ENCODE measurements around the gene CYBB.
A peak's percentile ranks its signal among the peaks of the same experiment; 100 is the strongest.

Gene CYBB

DNA sequence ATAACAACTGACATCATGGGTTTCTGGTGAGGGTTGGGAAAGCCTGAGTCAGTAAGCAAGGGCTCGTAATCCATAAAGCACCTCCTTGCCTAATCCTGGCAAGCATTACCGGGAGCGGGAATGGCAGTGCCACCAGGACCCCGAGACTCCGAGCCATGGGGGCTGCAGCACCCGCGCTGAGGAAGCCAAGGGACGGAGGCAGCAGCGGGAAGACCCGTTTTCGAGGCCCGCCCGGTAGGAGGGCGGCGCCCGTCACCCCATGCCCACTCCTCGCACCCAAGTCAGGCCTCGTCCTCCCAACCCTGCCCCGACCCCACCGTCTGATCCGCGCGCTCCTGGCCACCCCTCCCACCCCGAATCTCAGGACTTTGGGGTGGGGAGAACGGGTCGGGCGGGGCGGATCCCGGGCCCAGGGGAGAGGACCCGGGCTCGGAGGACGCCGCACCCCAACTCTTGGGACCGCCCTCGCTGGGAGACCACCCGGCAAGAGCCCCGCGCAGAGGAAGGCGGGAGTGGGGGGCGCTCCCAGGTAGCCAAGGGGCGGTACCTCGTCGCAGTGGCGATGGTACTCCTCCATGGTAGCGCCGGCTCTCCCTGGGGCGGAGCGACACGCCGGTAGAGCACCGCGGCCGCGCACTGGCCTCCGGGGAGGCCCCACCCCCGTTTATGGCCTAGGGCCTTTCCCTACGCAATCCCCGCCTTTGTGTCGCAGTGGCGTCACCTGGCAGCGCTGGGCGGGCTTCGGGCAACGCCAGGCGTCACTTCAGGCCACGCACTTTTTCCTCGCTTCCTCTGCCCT, 67.3 kb downstream of the CYBB start, which contains the start of gene DYNLT3:
DYNLT3 (minus strand) TSS at position 638 of the 799 bp plus-strand sequence; CDS start at position 577, 61 bp downstream.
- Histone ChIP-seq H3K4me2 (ENCODE audit: low read length) (peak within 1 kb of the TSS; percentile 65), H3K9me3 (ENCODE audit: control insufficient read depth, insufficient read depth, low read length) (no peaks in the 10 kb centered on the region), H3F3A (ENCODE audit: control insufficient read depth, insufficient read depth) (no peaks in the 10 kb centered on the region), H3K79me2 (ENCODE audit: control insufficient read depth, low read length) (no peaks in the 10 kb centered on the region), H4K20me1 (ENCODE audit: control insufficient read depth, insufficient read depth, low read depth, low read length) (no peaks in the 10 kb centered on the region), H3K9me2 (replicated peaks; ENCODE audit: control insufficient read depth, low read length) (no peaks in the 10 kb centered on the region), H3K36me3 (ENCODE audit: control insufficient read depth, low read length) (no peaks in the 10 kb centered on the region), H3K27me3 (ENCODE audit: control insufficient read depth, low read length) (no peaks in the 10 kb centered on the region), H3K4me1 (ENCODE audit: control insufficient read depth, low read length) (0 out of 2 replicates have a peak, but pooled peaks cover 6% of the 10 kb centered on the region), H3K4me3 (ENCODE audit: low read length) (peak within 1 kb of the TSS; percentile 72), H3K27ac (ENCODE audit: low read depth, low read length) (no peak within 1 kb of the TSS)
- TF ChIP-seq, protein P1, sequence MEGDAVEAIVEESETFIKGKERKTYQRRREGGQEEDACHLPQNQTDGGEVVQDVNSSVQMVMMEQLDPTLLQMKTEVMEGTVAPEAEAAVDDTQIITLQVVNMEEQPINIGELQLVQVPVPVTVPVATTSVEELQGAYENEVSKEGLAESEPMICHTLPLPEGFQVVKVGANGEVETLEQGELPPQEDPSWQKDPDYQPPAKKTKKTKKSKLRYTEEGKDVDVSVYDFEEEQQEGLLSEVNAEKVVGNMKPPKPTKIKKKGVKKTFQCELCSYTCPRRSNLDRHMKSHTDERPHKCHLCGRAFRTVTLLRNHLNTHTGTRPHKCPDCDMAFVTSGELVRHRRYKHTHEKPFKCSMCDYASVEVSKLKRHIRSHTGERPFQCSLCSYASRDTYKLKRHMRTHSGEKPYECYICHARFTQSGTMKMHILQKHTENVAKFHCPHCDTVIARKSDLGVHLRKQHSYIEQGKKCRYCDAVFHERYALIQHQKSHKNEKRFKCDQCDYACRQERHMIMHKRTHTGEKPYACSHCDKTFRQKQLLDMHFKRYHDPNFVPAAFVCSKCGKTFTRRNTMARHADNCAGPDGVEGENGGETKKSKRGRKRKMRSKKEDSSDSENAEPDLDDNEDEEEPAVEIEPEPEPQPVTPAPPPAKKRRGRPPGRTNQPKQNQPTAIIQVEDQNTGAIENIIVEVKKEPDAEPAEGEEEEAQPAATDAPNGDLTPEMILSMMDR (IDR thresholded peaks at IDR 0.05; ENCODE audit: low read depth, low read length, poor library complexity, severe bottlenecking): no peak
- TF ChIP-seq EZH2phosphoT487 (IDR thresholded peaks at IDR 0.05; ENCODE audit: borderline replicate concordance, low read length): no peak

DNA sequence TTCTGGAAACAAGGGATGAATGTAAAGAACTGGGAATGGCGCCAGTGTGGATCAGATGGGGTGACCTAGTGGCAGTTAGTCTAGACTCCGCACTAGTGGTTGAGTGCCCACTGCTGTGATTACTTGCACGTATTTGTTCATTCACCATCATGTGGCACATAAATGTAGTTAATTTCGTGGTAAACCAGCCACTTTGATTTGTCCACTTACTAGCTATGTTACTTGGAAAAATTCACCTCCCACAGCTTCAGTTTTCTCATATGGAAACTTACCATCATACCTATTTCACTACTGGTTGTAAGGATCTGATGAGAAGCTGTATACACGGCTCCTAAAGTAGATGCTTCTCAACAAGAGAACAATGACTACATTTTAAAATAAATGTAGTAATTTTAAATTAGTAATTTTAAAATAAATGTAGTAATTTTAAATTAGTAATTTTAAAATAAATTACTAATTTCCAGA, 67.9 kb downstream of the CYBB start:
- peak overlapping the region; percentile 72 for H3K4me3 ChIP-seq (ENCODE audit: low read length)
- peak overlapping the region; percentile 65 for H3K4me2 ChIP-seq (ENCODE audit: low read length)
- TF ChIP-seq EZH2phosphoT487 (IDR thresholded peaks at IDR 0.05; ENCODE audit: borderline replicate concordance, low read length): no peak
- TF ChIP-seq, protein P1 (IDR thresholded peaks at IDR 0.05; ENCODE audit: low read depth, low read length, poor library complexity, severe bottlenecking): no peak
- H3K27me3 ChIP-seq (ENCODE audit: control insufficient read depth, low read length): no peaks in the 10 kb centered on the region
- no peak overlapping the region for H3K27ac ChIP-seq (ENCODE audit: low read depth, low read length)
- H3K9me3 ChIP-seq (ENCODE audit: control insufficient read depth, insufficient read depth, low read length): no peaks in the 10 kb centered on the region
- no peaks in the 10 kb centered on the region for H3K9me2 ChIP-seq (replicated peaks; ENCODE audit: control insufficient read depth, low read length)
- H3K79me2 ChIP-seq (ENCODE audit: control insufficient read depth, low read length): no peaks in the 10 kb centered on the region
- 0 out of 2 replicates have a peak, but pooled peaks cover 6% of the 10 kb centered on the region for H3K4me1 ChIP-seq (ENCODE audit: control insufficient read depth, low read length)
- no peaks in the 10 kb centered on the region for H4K20me1 ChIP-seq (ENCODE audit: control insufficient read depth, insufficient read depth, low read depth, low read length)
- H3K36me3 ChIP-seq (ENCODE audit: control insufficient read depth, low read length): no peaks in the 10 kb centered on the region
- no peaks in the 10 kb centered on the region for H3F3A ChIP-seq (ENCODE audit: control insufficient read depth, insufficient read depth)

DNA sequence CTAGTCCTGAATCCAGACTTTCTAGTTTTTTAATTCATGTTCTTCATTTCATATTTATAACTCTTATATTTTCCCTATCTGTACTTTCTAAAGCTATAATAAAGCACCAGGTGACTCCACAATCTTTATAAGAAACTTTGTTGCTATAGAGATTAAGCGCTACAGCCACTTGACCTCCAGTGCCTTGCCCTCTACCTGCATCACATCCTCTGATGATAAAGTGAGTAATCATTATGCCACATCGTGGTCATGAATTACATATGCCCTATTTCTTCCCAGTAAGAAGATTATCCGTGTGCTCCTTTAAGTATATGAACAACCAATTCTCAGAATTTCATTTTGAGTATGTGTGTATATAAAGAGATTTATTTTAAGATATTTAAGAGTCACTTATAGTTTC, 74.3 kb downstream of the CYBB start:
- Histone ChIP-seq H3K27ac (ENCODE audit: low read depth, low read length) (no peak overlapping the region), H3K4me1 (ENCODE audit: control insufficient read depth, low read length) (no peaks in the 10 kb centered on the region), H4K20me1 (ENCODE audit: control insufficient read depth, insufficient read depth, low read depth, low read length) (no peaks in the 10 kb centered on the region), H3K36me3 (ENCODE audit: control insufficient read depth, low read length) (no peaks in the 10 kb centered on the region), H3K9me3 (ENCODE audit: control insufficient read depth, insufficient read depth, low read length) (no peaks in the 10 kb centered on the region), H3K9me2 (replicated peaks; ENCODE audit: control insufficient read depth, low read length) (no peaks in the 10 kb centered on the region), H3K4me3 (ENCODE audit: low read length) (no peak overlapping the region), H3K4me2 (ENCODE audit: low read length) (no peak overlapping the region), H3K27me3 (ENCODE audit: control insufficient read depth, low read length) (no peaks in the 10 kb centered on the region), H3K79me2 (ENCODE audit: control insufficient read depth, low read length) (no peaks in the 10 kb centered on the region), H3F3A (ENCODE audit: control insufficient read depth, insufficient read depth) (no peaks in the 10 kb centered on the region)
- TF ChIP-seq, protein P1 (IDR thresholded peaks at IDR 0.05; ENCODE audit: low read depth, low read length, poor library complexity, severe bottlenecking): no peak
- no peak for TF ChIP-seq EZH2phosphoT487 (IDR thresholded peaks at IDR 0.05; ENCODE audit: borderline replicate concordance, low read length)

Measured in DOHH2 (cell line).